ENCODE measurements around the gene FAM210A.

Gene FAM210A

GRCh38 chr18:13616041-13616440 is 110.3 kb downstream of the FAM210A start:
- Histone ChIP-seq H3K27me3 (ENCODE audit: control insufficient read depth, insufficient read depth, low read length) (peaks cover 6% of the 10 kb centered on the region), H3K36me3 (ENCODE audit: control insufficient read depth, insufficient read depth, low read length) (no peaks in the 10 kb centered on the region), H3K4me1 (ENCODE audit: control insufficient read depth, insufficient read depth, low read length) (no peaks in the 10 kb centered on the region), H3K4me3 (ENCODE audit: low read length) (no peak overlapping the region), H3K9ac (ENCODE audit: low read length) (no peak overlapping the region), H3K9me3 (ENCODE audit: control insufficient read depth, low read length) (no peaks in the 10 kb centered on the region)

GRCh38 chr18:13615432-13615861 is 110.9 kb downstream of the FAM210A start:
- H3K4me3 ChIP-seq (ENCODE audit: low read length): no peak overlapping the region
- no peaks in the 10 kb centered on the region for H3K9me3 ChIP-seq (ENCODE audit: control insufficient read depth, low read length)
- peaks cover 6% of the 10 kb centered on the region for H3K27me3 ChIP-seq (ENCODE audit: control insufficient read depth, insufficient read depth, low read length)
- peaks cover 3% of the 10 kb centered on the region for H3K4me1 ChIP-seq (ENCODE audit: control insufficient read depth, insufficient read depth, low read length)
- no peaks in the 10 kb centered on the region for H3K36me3 ChIP-seq (ENCODE audit: control insufficient read depth, insufficient read depth, low read length)
- H3K9ac ChIP-seq (ENCODE audit: low read length): no peak overlapping the region

DNA sequence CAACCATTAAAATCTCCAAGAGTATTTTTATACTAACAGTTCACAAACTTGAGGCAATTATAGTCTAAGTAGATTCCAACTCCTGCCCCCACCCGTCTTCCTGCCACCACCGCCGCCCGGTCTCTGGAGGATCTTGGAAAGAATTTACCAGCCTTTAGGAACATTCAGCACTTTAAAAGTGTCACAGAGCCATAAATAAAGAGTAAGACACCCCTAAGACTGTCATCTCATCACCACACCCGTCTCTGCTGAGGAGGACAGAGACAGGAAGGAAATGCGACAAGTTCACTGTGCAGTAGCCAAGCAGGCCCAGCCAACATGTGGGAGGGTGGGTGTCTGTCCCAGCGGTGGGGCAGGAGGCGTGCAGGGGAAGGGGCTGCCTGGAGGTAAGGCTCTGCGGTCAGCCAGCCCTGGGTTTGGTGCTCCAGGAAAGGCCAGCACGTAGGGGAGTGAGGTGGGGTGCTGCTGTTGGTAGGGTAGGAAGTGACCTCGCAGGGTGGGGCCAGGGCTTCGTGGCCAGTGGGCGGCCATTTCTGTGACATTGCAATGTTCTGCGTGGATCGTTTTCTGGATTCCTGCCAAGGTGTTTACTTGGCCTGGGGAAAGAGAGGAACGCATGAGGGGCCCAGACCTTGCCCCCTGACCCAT is 111.6 kb downstream of the FAM210A start:
- no peaks in the 10 kb centered on the region for H3K9me3 ChIP-seq (ENCODE audit: control insufficient read depth, low read length)
- H3K36me3 ChIP-seq (ENCODE audit: control insufficient read depth, insufficient read depth, low read length): no peaks in the 10 kb centered on the region
- H3K4me1 ChIP-seq (ENCODE audit: control insufficient read depth, insufficient read depth, low read length): peaks cover 4% of the 10 kb centered on the region
- H3K4me3 ChIP-seq (ENCODE audit: low read length): no peak overlapping the region
- peaks cover 6% of the 10 kb centered on the region for H3K27me3 ChIP-seq (ENCODE audit: control insufficient read depth, insufficient read depth, low read length)
- H3K9ac ChIP-seq (ENCODE audit: low read length): no peak overlapping the region

DNA sequence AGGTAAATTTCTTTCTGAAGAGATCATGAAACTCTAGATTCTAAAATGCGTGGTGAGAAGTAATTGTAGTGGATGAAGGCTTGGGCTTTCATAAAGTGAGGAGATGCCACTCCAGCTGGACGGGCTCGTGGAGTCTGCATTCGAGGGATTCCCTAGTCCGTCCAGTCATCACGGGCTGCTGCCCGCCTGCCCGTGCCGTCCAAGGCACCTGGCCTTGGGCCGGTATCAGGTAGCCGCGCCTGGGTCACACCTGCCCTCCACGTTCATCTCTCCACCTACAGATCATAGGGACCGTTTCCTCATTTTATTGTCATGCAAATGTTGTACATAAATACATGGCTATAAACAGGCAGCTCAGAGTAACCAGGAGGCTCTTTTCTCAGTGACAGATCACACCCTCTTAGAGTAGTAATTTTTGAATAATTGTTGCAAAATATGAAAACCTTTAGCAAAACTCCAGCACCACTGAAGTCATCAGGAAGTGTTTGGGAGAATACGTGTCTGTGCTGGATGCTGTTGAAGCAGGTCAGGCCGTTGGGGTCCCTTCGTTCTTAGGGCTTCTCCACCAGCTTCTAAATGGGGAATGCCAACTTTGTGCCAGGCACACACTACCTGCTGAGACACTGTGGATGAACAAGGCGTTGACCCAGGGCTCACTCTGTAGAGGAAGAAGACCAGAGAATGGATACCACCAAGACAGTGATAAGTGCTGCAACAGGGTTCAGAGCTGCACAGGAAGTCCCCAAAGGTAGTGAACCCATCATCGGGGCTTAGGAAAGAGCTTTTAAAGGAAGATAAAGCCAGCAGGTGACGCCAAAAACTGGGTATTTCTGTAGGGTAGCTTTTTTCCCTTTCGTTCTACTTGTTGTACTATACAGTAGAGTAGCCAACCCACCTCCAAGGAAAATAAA is 112.5 kb downstream of the FAM210A start:
- no peak overlapping the region for H3K4me3 ChIP-seq (ENCODE audit: low read length)
- no peaks in the 10 kb centered on the region for H3K9me3 ChIP-seq (ENCODE audit: control insufficient read depth, low read length)
- H3K27me3 ChIP-seq (ENCODE audit: control insufficient read depth, insufficient read depth, low read length): peaks cover 6% of the 10 kb centered on the region
- H3K36me3 ChIP-seq (ENCODE audit: control insufficient read depth, insufficient read depth, low read length): no peaks in the 10 kb centered on the region
- no peak overlapping the region for H3K9ac ChIP-seq (ENCODE audit: low read length)
- peaks cover 4% of the 10 kb centered on the region for H3K4me1 ChIP-seq (ENCODE audit: control insufficient read depth, insufficient read depth, low read length)

All from mucosa of stomach (tissue), 1 donor.